ENCODE data around the gene INPP5J.
"Not testable (repeated sequence)": the region's sequence is repeated elsewhere in the genome, so short reads cannot be mapped to it uniquely, and the experiment has no call there.

The INPP5J gene

GRCh38 chr22:31122532-31123291 is at the start of gene INPP5J:
Gene INPP5J, plus strand, starts transcription at chr22:31122966. Its CDS starts 49 bp downstream, at chr22:31123015.
- DNase-seq (ENCODE audit: low read depth): peak; percentile 70

GRCh38 chr22:31073125-31073524 is 49.6 kb upstream of the INPP5J start:
- not testable (repeated sequence) for DNase-seq (ENCODE audit: low read depth)

- DNase-seq (ENCODE audit: low read depth): not testable (repeated sequence)
Observed at GRCh38 chr22:31073545-31074145, 49.1 kb upstream of the INPP5J start.

GRCh38 chr22:31075961-31076360 is 46.8 kb upstream of the INPP5J start:
- DNase-seq (ENCODE audit: low read depth): no peak

- DNase-seq (ENCODE audit: low read depth): no peak
Observed at GRCh38 chr22:31077681-31078080, 45.1 kb upstream of the INPP5J start.

GRCh38 chr22:31078389-31078788 is 44.4 kb upstream of the INPP5J start:
- DNase-seq (ENCODE audit: low read depth): peak; percentile 36

GRCh38 chr22:31079095-31079642 is 43.6 kb upstream of the INPP5J start:
- DNase-seq (ENCODE audit: low read depth): no peak

GRCh38 chr22:31080164-31080847 is 42.5 kb upstream of the INPP5J start:
- DNase-seq (ENCODE audit: low read depth): no peak

- DNase-seq (ENCODE audit: low read depth): peak; percentile 94
Observed at GRCh38 chr22:31080848-31081649, 41.7 kb upstream of the INPP5J start, which contains the start of gene SMTN. Gene SMTN, plus strand, starts transcription at chr22:31081318. Its CDS starts 1,941 bp downstream, at chr22:31083259.

- peak; percentile 87 for DNase-seq (ENCODE audit: low read depth)
Observed at GRCh38 chr22:31081963-31082605, 40.7 kb upstream of the INPP5J start.

- peak; percentile 77 for DNase-seq (ENCODE audit: low read depth)
Observed at GRCh38 chr22:31082606-31083376, 40.0 kb upstream of the INPP5J start.

GRCh38 chr22:31083377-31083768 is 39.4 kb upstream of the INPP5J start:
- DNase-seq (ENCODE audit: low read depth): no peak

GRCh38 chr22:31083923-31084810 is 38.6 kb upstream of the INPP5J start:
- peak; percentile 32 for DNase-seq (ENCODE audit: low read depth)

GRCh38 chr22:31084811-31085492 is 37.8 kb upstream of the INPP5J start:
- DNase-seq (ENCODE audit: low read depth): peak; percentile 70

GRCh38 chr22:31085493-31085824 is 37.3 kb upstream of the INPP5J start:
- DNase-seq (ENCODE audit: low read depth): no peak

- no peak for DNase-seq (ENCODE audit: low read depth)
Observed at GRCh38 chr22:31085928-31086327, 36.8 kb upstream of the INPP5J start.

- no peak for DNase-seq (ENCODE audit: low read depth)
Observed at GRCh38 chr22:31086703-31087330, 35.9 kb upstream of the INPP5J start.

GRCh38 chr22:31087744-31088215 is 35.0 kb upstream of the INPP5J start:
- DNase-seq (ENCODE audit: low read depth): no peak
